ENCODE results near the gene HLF. TPM values are rescaled to one million over a fixed set of nuclear protein-coding genes. Genes with fewer than 3 reads are reported as not detected.

The HLF gene
- total and polyA plus RNA-seq, 2 donors (not counting 3 experiments of a cell fraction or from before 2014, with no cell fraction given), result not detected

DNA sequence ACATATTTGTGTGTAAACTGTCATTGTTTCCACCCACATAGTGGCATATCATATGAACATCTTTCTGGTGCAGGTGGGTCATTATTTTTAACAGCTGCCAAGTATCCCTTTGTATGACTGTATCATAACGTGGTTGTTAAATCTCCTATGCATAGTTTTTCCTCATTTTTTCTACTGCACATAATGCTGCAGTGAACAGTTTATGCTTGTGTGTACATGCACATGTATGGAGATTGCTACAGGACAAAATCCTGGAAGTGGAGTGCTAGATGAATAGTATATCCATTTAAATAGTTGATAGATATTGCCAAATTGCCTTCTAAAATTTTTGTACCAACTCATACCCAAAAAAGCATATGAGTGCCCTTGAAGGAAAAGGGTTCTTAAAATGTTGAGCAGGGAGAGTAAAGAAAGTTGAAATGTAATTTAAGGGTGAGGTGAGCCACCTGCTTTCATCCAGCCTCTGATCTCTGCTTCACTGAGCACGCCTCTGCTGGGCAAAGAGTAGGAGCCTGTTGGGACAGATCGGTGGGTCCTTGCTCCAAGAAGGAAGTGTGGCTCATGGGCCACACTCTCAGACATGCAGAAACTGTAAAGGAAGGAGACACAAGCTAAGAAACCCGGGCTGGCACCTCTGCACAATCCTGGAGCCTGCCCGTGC, 55.3 kb downstream of the HLF start:
- intact Hi-C loops (cut with micrococcal nuclease), result no loop called here
- Histone ChIP-seq H3K4me1 (ENCODE audit: control insufficient read depth, extremely low read depth, insufficient read depth, low read length) (no peaks in the 10 kb centered on the region), H3K4me2 (ENCODE audit: insufficient read depth, low read length) (no peak overlapping the region), H3K9ac (replicated peaks; ENCODE audit: extremely low read depth, insufficient read depth, low read length) (no peak overlapping the region), H3K79me2 (ENCODE audit: control insufficient read depth, insufficient read depth, low read length) (no peaks in the 10 kb centered on the region), H4K20me1 (replicated peaks; ENCODE audit: control insufficient read depth, extremely low read depth, insufficient read depth, low read length) (no peaks in the 10 kb centered on the region), H3K27ac (ENCODE audit: insufficient read depth, low read depth, low read length) (no peak overlapping the region), H3K9me1 (replicated peaks; ENCODE audit: control insufficient read depth, extremely low read depth, insufficient read depth, low read length) (no peaks in the 10 kb centered on the region), H2AFZ (ENCODE audit: low read depth, low read length) (no peak overlapping the region), H3K36me3 (ENCODE audit: control insufficient read depth in 2 of 2, extremely low read depth in 1 of 2, insufficient read depth in 2 of 2, low read length in 2 of 2) (no peaks in the 10 kb centered on the region), H3K4me3 (replicated peaks in 1 of 3; ENCODE audit: insufficient read depth in 1 of 3, low read depth in 1 of 3, low read length in 3 of 3) (no peak overlapping the region), H3K9me3 (replicated peaks; ENCODE audit: control insufficient read depth, insufficient read depth, low read length) (no peaks in the 10 kb centered on the region), H3K27me3 (ENCODE audit: control insufficient read depth in 2 of 2, insufficient read depth in 2 of 2, low read length in 2 of 2) (no peaks in the 10 kb centered on the region)
- FAIRE-seq (no peak), DNase-seq (ENCODE audit: low read depth, low spot score) (no peak)
- ChIA-PET POLR2A (no interaction called here), CTCF (no interaction called here)
- dilution Hi-C loops (cut with MboI; ENCODE audit: extremely low pct_ligation_motif_present, low sequenced_read_pairs), result no loop called here
- no TSS peak for BruUV-seq (replicated peaks)
- no peak for TF ChIP-seq POLR2A (IDR thresholded peaks at IDR 0.05; ENCODE audit: low read depth, low read length)
- TF ChIP-seq GATA2 (IDR thresholded peaks at IDR 0.05; ENCODE audit: insufficient read depth, insufficient read length, low read depth, low read length), result no peak
- TF ChIP-seq MYC (IDR thresholded peaks at IDR 0.05; ENCODE audit: low read depth, low read length), result no peak
- no peak for TF ChIP-seq FOS (IDR thresholded peaks at IDR 0.05; ENCODE audit: borderline replicate concordance, insufficient read depth, low read length)
- TF ChIP-seq POLR2AphosphoS5 (IDR thresholded peaks at IDR 0.05; ENCODE audit: insufficient read depth, low read depth, low read length), result no peak
- no peak for TF ChIP-seq EZH2 (IDR thresholded peaks at IDR 0.05; ENCODE audit: borderline replicate concordance, low read depth, low read length, severe bottlenecking)
- TF ChIP-seq, protein P1, sequence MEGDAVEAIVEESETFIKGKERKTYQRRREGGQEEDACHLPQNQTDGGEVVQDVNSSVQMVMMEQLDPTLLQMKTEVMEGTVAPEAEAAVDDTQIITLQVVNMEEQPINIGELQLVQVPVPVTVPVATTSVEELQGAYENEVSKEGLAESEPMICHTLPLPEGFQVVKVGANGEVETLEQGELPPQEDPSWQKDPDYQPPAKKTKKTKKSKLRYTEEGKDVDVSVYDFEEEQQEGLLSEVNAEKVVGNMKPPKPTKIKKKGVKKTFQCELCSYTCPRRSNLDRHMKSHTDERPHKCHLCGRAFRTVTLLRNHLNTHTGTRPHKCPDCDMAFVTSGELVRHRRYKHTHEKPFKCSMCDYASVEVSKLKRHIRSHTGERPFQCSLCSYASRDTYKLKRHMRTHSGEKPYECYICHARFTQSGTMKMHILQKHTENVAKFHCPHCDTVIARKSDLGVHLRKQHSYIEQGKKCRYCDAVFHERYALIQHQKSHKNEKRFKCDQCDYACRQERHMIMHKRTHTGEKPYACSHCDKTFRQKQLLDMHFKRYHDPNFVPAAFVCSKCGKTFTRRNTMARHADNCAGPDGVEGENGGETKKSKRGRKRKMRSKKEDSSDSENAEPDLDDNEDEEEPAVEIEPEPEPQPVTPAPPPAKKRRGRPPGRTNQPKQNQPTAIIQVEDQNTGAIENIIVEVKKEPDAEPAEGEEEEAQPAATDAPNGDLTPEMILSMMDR (IDR thresholded peaks at IDR 0.05; ENCODE audit: extremely low read depth in 1 of 2, insufficient read depth in 1 of 2, low read depth in 1 of 2, low read length in 2 of 2), result no peak
- no peak for TF ChIP-seq JUN (IDR thresholded peaks at IDR 0.05; ENCODE audit: borderline replicate concordance, insufficient read depth, insufficient read length, low read depth)
- TF ChIP-seq, protein P2, sequence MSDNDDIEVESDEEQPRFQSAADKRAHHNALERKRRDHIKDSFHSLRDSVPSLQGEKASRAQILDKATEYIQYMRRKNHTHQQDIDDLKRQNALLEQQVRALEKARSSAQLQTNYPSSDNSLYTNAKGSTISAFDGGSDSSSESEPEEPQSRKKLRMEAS (IDR thresholded peaks at IDR 0.05; ENCODE audit: insufficient read depth, insufficient read length), result no peak

Data from endothelial cell of umbilical vein (primary cell).